ES-I3 (cell line): ENCODE data around the gene INSL3.

Experiments used
- H3K36me3 ChIP-seq: 2 replicates; pipeline ENCODE4 v1.6.1; 2013; ENCODE audit warnings: mild to moderate bottlenecking, low read length, control low read depth, moderate library complexity; ENCODE audit not compliant: insufficient read depth
- H3K4me1 ChIP-seq: 2 replicates; pipeline ENCODE4 v1.6.1; 2013; ENCODE audit warnings: mild to moderate bottlenecking, control low read depth, low read length; ENCODE audit not compliant: insufficient read depth
- H3K9ac ChIP-seq: 2 replicates; pipeline ENCODE4 v1.6.1; 2013; ENCODE audit warnings: low read depth, mild to moderate bottlenecking, low read length, moderate library complexity
- H3K9me3 ChIP-seq: 2 replicates; pipeline ENCODE4 v1.6.1; 2013; ENCODE audit warnings: mild to moderate bottlenecking, low read length, moderate library complexity; ENCODE audit not compliant: control insufficient read depth, insufficient read depth

INSL3 gene

GRCh38 chr19:17840019-17840418 is 18.7 kb upstream of the INSL3 start:
- Histone ChIP-seq H3K36me3 (no peaks in the 10 kb centered on the region), H3K4me1 (peaks cover 3% of the 10 kb centered on the region; the same call in 1 of the 2 replicates), H3K9me3 (no peaks in the 10 kb centered on the region), H3K9ac (no peak overlapping the region)

GRCh38 chr19:17837972-17838371 is 16.7 kb upstream of the INSL3 start:
- Histone ChIP-seq H3K4me1 (peaks cover 6% of the 10 kb centered on the region; the same call in 1 of the 2 replicates), H3K36me3 (no peaks in the 10 kb centered on the region), H3K9ac (no peak overlapping the region), H3K9me3 (no peaks in the 10 kb centered on the region)

DNA sequence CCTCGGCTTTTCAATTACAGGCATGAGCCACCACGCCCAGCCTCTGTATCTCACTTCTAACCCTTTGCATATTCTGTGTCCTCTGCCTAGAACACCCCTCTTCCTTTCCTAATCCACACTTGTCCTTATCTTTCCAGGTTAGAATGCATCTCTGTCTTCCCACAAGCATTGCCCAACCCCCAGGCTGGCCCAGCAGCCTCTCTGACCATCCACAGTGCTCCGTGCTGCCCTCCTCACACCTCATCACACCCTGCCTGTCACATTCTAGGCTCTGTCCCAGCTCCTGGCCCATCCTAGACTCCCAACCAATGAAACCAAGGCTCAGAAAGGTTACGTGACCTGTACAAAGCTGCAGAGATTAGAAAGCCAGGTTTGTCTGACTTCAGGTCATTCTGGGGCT is 15.2 kb upstream of the INSL3 start:
- no peak overlapping the region for H3K9ac ChIP-seq
- H3K4me1 ChIP-seq: peaks cover 6% of the 10 kb centered on the region; the same call in 1 of the 2 replicates
- H3K9me3 ChIP-seq: no peaks in the 10 kb centered on the region
- H3K36me3 ChIP-seq: no peaks in the 10 kb centered on the region

DNA sequence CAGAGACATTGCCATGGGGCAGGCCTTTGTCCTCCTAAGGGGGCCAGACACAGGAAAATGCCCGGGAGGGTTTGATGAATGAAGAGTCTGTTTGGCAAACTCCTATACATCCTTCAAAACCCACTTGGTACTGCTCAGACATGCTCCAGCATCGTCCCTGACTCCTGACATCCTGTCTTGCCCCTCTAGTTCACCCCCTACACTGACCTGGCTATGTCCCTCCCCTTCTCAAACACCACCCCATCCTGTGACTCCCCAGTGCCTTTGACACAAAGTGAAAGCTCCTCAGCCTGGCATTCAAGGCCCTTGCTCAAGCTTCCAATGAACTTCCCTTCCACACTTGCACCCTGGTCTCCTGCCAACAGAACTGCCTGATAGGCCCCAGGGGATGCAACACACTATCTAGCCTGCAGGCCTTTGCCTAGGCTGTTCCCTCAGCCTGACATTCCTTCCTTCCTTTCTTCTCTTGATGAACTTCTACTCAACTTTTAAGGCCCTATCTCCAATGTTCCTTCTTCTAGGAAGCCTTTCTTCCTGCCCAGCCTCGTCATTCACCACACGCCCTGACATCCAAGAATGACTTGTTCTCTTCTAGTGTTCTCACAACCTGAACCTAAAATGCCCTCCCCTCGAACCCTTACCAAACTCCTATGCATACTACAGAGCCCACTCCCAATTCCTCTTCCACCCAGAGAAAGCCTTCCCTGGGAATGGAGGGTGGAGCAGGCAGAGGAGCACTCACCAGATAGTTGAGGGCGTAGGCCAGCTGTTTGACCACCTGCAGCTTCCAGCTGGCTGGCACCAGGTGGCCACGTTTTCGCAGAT is 14.1 kb upstream of the INSL3 start:
- no peaks in the 10 kb centered on the region for H3K9me3 ChIP-seq

DNA sequence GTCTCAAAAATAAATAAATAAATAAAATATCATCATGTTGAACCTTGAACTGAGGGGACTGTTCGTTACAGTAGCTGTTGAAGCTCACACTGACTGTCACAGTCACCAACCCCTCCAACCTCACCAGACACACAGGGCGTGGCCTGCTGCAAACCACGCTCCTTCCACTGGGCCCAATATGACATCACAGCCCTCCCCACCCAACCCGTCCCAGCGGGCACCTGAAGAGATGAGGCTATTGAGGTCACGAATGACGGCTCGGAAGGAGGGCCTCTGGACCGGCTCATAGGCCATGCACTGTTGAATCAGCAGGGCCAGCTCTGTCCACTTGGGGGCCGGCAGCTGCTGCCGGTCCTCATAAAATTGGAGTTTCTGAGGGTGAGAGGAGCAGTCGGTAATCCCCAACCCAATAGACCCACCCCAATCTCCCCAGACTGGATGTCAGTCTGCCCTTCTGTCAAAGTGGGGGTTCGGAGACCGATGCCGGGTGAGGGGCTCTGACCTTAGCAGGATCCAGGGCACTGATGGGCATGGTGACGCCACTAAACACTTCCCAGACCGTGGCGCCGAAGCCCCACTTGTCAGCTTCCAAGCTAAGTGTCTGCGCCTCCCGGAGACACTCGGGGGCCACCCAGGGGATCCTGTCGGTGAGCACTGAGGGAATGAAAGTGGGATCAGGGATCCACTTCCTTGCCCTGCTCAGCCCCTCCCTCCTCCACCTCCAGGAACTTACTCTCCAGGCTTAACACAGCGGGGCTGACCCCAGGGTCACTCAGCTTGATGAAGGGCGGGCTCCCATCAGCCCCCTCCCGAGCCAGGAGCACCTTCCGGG is 13.2 kb upstream of the INSL3 start:
- Histone ChIP-seq H3K9ac (no peak overlapping the region), H3K9me3 (no peaks in the 10 kb centered on the region), H3K36me3 (no peaks in the 10 kb centered on the region)

More for the DNA sequence above, 14.1 kb upstream of the INSL3 start:
- Histone ChIP-seq H3K9ac (no peak overlapping the region), H3K4me1 (peaks cover 6% of the 10 kb centered on the region; the same call in 1 of the 2 replicates), H3K36me3 (no peaks in the 10 kb centered on the region)

DNA sequence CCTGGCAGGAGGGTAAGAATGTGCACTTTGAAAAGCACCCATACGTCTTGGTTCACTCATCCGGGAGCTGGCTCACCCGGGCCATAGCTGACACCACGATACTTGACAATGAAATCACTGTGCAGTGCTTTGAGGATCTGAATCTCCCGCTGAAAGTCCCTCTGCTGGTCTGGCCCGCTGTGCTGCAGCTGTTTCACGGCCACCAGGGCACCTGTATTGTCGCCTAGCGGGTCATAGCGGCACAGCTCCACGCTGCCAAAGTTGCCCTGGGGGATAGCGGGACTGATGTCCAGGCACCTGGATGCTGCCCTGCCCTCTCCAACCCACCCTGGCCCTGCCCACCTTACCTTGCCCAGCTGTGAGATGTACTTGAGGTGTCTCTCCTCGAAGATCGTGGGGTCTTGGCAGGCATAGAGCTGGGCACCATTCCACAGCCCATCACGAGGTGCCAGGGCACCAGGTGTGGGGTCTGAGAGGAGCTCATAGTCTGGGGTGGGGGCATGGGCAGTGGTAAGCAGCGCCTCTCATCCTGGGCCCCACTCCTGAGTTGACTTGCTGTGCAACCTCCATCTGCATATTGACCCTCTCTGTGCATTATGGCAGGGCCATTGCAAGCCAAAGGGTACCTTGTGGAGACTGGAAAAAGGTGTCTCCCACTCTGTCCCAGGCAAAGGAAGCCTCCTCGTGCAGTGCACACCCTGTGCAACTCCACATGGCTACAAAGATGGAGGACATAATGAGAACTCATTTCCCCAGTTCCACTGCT is 11.3 kb upstream of the INSL3 start:
- Histone ChIP-seq H3K36me3 (no peaks in the 10 kb centered on the region), H3K4me1 (peaks cover 6% of the 10 kb centered on the region; the same call in 1 of the 2 replicates), H3K9ac (no peak overlapping the region), H3K9me3 (no peaks in the 10 kb centered on the region)

More for the DNA sequence above, 13.2 kb upstream of the INSL3 start:
- H3K4me1 ChIP-seq: peaks cover 6% of the 10 kb centered on the region; the same call in 1 of the 2 replicates

GRCh38 chr19:17831419-17831888 is 10.1 kb upstream of the INSL3 start:
- H3K36me3 ChIP-seq: no peaks in the 10 kb centered on the region
- peak overlapping the region; percentile 45; the same call in 1 of the 2 replicates for H3K9ac ChIP-seq
- H3K9me3 ChIP-seq: no peaks in the 10 kb centered on the region
- H3K4me1 ChIP-seq: peaks cover 6% of the 10 kb centered on the region; the same call in 1 of the 2 replicates

- Histone ChIP-seq H3K9ac (peak overlapping the region; percentile 99), H3K9me3 (no peaks in the 10 kb centered on the region), H3K4me1 (peaks cover 6% of the 10 kb centered on the region; the same call in 1 of the 2 replicates), H3K36me3 (no peaks in the 10 kb centered on the region)
These were observed 9.5 kb upstream of the INSL3 start for GRCh38 chr19:17830567-17831418.

DNA sequence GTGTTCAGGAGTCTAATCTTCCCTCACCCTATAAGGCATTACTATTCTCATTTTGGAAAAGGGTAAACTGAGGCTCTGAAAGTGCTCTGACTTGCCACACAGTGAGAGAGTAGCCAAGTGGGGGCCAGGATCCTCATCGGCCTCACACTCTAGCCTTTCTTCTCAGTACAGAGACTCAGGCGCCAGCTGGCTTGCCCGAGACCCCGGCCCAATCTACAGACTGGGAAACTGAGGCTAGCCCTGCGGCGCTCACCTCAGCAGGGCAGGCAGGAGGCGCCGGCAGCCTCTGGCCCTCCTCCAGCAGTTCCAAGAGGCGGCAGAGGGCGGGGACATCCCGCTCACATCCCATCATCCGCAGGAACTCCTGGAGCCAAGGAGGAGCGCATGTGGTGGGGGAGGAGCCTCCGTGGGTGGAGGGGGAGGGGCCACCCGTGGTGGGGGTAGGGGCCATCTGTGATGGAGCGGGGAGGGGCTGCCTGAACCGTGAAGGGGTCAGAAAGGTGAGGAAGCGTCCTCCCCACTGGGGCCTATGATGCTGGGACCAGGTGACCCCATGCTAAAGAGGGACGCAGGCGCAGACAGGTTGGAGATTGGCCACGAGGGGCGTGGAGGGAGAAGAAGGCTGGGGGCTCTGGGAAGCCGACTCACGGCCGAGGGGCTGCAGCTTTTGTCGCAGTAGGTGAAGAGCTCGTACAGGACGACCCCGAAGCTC is 8.7 kb upstream of the INSL3 start:
- H3K36me3 ChIP-seq: no peaks in the 10 kb centered on the region
- peaks cover 4% of the 10 kb centered on the region; the same call in 1 of the 2 replicates for H3K4me1 ChIP-seq
- peak overlapping the region; percentile 99 for H3K9ac ChIP-seq
- H3K9me3 ChIP-seq: no peaks in the 10 kb centered on the region

- Histone ChIP-seq H3K4me1 (no peaks in the 10 kb centered on the region), H3K36me3 (no peaks in the 10 kb centered on the region), H3K9me3 (no peaks in the 10 kb centered on the region), H3K9ac (no peak overlapping the region)
These were observed 5.3 kb upstream of the INSL3 start for GRCh38 chr19:17826508-17827056.

DNA sequence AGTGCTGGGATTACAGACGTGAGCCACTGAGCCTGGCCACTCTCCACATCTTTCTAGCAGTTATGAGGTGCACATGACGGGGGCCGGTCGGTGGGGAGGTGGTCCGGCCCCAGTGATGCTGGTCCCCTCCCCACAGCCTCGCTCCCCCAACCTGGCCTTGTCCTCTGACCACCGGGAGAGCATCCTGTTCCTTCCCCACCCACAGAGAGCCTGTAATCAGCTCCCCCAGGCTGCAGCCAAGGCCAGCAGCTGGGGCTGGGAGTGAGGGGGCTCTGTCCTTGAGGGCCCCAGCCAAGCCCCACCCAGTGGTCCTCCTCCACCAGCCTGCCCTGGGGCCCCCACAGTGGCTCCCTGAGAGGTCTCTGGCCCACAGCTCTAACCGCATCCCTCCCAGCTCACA is 3.0 kb upstream of the INSL3 start:
- Histone ChIP-seq H3K4me1 (no peaks in the 10 kb centered on the region), H3K36me3 (no peaks in the 10 kb centered on the region), H3K9ac (no peak overlapping the region), H3K9me3 (no peaks in the 10 kb centered on the region)

DNA sequence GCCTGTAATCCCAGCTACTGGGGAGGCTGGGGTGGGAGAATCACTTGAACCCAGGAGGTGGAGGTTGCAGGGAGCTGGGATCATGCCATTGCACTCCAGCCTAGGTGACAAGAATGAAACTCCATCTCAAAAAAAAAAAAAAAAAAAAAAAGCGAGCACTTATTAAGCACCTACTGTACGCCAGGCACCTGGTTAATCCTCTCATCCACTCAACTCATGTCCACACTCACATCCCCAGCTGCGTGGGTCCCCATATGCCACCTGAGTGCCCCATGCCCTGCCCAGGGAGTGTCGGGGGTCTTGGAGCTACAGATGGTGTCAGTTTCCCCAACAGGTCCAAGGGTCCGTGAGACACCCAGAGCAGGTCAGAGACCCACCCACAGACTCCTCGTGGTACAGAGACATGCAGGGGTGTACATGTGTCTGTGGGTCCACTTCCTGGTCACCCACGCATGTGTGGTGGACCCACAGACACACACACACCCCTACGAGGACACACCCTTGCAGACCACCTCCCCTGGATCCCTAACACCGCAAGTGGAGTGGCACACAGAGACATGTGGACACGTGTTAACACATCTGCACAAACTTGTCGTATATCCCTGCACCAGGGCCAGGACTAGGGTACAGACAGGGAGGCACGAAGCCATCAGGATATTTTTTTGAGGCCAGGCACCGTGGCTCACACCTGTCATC is 3.5 kb downstream of the INSL3 start:
- H3K9me3 ChIP-seq: no peaks in the 10 kb centered on the region
- H3K4me1 ChIP-seq: no peaks in the 10 kb centered on the region
- no peak overlapping the region for H3K9ac ChIP-seq
- no peaks in the 10 kb centered on the region for H3K36me3 ChIP-seq
